ENCODE data around the gene DDX51. TPM values are rescaled to one million over a fixed set of nuclear protein-coding genes. Genes with fewer than 3 reads are reported as not detected.

Gene DDX51
- total RNA-seq, 1 donor from 2014 or later: 4.3 TPM

DNA sequence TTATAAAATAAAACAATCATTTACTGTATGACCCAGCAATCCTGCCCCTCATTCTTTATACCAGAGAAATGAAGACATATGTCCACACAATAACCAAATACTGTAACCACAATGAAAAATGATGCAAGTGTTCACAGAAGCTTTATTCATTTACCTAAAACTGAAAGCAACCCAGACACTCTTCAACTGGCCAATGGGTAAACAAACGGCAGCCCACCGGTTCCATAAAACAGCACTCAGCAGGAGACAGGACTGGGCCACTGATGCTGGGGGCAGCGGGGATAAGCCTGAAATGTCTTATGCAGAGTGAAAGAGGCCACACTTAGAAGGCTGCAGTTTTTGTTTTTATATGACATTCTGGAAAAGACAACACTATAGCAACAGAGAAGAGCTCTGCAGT is 15.1 kb downstream of the DDX51 start:
- no peak overlapping the region for H3K4me3 ChIP-seq
- no peaks in the 10 kb centered on the region for H3K4me1 ChIP-seq
- peaks cover 34 to 49% of the 10 kb centered on the region in 2 donors for H3K36me3 ChIP-seq
- intact Hi-C loops (cut with DNase I): no loop called here
- no peaks in the 10 kb centered on the region for H3K9me3 ChIP-seq
- no peak for DNase-seq (ENCODE audit: low spot score in 2 of 2)
- TF ChIP-seq, protein P1, sequence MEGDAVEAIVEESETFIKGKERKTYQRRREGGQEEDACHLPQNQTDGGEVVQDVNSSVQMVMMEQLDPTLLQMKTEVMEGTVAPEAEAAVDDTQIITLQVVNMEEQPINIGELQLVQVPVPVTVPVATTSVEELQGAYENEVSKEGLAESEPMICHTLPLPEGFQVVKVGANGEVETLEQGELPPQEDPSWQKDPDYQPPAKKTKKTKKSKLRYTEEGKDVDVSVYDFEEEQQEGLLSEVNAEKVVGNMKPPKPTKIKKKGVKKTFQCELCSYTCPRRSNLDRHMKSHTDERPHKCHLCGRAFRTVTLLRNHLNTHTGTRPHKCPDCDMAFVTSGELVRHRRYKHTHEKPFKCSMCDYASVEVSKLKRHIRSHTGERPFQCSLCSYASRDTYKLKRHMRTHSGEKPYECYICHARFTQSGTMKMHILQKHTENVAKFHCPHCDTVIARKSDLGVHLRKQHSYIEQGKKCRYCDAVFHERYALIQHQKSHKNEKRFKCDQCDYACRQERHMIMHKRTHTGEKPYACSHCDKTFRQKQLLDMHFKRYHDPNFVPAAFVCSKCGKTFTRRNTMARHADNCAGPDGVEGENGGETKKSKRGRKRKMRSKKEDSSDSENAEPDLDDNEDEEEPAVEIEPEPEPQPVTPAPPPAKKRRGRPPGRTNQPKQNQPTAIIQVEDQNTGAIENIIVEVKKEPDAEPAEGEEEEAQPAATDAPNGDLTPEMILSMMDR (IDR thresholded peaks at IDR 0.05): no peak
- H3K27me3 ChIP-seq: no peaks in the 10 kb centered on the region
- no peak overlapping the region for H3K27ac ChIP-seq

DNA sequence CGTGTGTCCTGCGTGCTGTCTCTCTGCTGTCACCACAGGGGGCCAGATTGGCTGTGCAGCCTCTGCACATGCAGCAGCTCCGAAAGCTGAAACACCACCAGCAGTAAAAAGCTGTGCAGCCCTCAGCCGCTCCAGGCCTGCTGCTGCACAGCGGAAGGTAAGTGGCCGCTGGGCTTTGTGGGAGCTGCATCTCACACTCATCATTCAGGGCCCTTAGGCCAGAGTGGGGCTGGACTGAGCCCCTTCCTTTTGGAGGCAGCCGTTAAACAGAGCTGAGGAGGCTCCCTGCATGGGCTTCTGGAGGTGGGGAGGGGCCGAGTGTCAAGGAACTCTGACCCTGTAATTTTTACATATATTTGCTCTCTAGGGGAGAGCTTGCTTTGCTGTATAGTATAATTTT is 17.1 kb downstream of the DDX51 start:
- no peak for DNase-seq (ENCODE audit: low spot score in 2 of 2)
- Histone ChIP-seq H3K36me3 (peaks cover 51 to 67% of the 10 kb centered on the region in 2 donors), H3K4me3 (no peak overlapping the region), H3K4me1 (no peaks in the 10 kb centered on the region), H3K9me3 (no peaks in the 10 kb centered on the region), H3K27ac (no peak overlapping the region), H3K27me3 (no peaks in the 10 kb centered on the region)
- TF ChIP-seq, protein P1 (IDR thresholded peaks at IDR 0.05): no peak
- intact Hi-C loops (cut with DNase I): no loop called here

DNA sequence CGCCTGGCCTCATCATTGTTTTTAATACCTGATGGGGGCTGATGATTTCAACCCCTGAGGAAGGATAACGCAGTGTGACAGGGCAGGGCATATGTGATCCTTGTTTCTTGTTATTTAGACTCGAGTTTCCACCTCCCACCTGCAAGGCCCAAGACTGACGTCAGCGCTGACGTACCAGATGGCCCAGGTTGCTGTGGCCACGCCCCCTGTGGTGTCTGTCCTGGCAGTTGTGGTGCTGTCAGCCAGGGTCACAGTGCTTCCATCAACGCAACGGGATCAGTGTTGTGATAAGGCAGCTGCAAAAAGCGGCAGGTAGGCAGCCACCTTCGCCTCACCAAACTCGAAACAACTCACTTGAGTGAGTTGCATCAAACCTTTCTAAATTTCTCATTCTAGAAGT is 18.4 kb downstream of the DDX51 start:
- Histone ChIP-seq H3K27me3 (no peaks in the 10 kb centered on the region), H3K9me3 (no peaks in the 10 kb centered on the region), H3K4me3 (no peak overlapping the region), H3K27ac (no peak overlapping the region), H3K4me1 (no peaks in the 10 kb centered on the region), H3K36me3 (peaks cover 63 to 80% of the 10 kb centered on the region in 2 donors)
- intact Hi-C loops (cut with DNase I): no loop called here
- TF ChIP-seq, protein P1 (IDR thresholded peaks at IDR 0.05): no peak
- DNase-seq (ENCODE audit: low spot score in 2 of 2): no peak

DNA sequence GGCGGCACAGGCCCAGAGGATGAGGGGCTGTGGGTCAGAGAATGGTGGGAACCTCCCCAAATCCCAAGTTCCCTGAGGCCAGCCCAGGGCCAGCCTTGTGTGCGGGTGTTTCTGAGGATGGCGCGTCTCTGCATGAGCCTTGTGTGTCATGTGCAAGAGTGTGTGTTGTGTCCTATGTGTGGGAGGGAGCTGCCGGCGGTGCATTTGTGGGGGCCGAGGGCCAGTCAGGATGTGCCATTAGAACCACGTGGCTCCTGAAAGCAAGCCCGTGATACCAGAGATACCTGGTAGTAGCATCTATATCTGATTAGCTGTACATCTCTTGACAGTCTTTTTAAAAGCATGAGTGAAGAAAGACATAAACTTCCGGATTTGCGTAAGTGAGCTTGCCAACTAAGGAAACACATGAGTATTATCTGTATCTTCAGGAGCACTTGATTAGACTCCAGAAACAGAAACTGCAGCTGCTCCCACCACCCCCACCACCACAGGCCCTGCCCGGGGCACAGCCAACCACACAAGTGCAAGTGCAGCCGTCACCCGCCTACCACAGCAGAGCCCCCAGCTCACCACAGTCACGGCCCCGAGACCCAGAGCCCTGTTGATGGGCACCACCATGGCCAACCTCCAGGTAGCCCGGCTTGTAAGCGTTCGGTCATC is 19.2 kb downstream of the DDX51 start:
- Histone ChIP-seq H3K27ac (no peak overlapping the region), H3K9me3 (no peaks in the 10 kb centered on the region), H3K4me1 (no peaks in the 10 kb centered on the region), H3K36me3 (peaks cover 72 to 87% of the 10 kb centered on the region in 2 donors), H3K4me3 (no peak overlapping the region), H3K27me3 (no peaks in the 10 kb centered on the region)
- TF ChIP-seq, protein P1 (IDR thresholded peaks at IDR 0.05): no peak
- intact Hi-C loops (cut with DNase I): no loop called here
- no peak for DNase-seq (ENCODE audit: low spot score in 2 of 2)

DNA sequence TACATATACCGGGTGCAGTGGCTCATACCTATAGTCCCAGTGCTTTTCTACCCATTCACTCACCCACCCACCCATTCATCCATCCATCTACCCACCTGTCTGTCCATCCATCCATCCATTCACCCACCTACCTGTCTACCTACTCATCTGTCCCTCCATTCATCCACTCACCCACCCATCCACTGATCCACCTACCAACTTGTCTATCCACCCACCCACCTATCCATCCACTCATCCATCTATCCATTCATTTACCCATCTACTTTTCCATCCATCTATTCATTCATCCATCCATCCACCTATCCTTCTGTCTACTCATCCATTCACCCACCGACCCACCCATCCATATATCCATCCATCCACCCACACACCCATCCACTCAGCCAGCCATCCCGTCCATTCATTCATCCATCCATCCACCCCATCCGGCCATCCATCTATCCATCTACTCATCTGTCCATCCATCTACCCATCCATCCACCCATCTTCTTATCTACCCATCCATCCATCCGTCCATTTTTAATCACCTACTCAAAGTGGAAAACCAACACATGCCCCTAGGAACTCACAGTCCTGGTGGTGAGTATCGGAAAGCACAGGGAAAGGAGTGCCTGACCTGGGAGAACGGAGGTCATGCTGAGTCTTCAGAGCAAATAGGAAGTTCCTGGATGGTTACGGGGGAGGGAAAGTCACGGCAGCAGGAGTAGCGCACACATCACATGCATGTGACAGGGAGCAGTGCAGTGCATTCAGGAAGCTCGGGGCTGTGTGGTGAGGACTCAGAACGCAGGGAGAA is 20.0 kb downstream of the DDX51 start:
- H3K9me3 ChIP-seq: no peaks in the 10 kb centered on the region
- H3K27ac ChIP-seq: no peak overlapping the region
- no peak overlapping the region for H3K4me3 ChIP-seq
- intact Hi-C loops (cut with DNase I): no loop called here
- TF ChIP-seq, protein P1 (IDR thresholded peaks at IDR 0.05): no peak
- no peaks in the 10 kb centered on the region for H3K27me3 ChIP-seq
- H3K36me3 ChIP-seq: peaks cover 74 to 91% of the 10 kb centered on the region in 2 donors
- DNase-seq (ENCODE audit: low spot score in 2 of 2): no peak
- H3K4me1 ChIP-seq: no peaks in the 10 kb centered on the region

Data from ascending aorta (tissue), 2 donors.